Gastrocnemius medialis (tissue), 4 donors: ENCODE data around the gene KRT79.

Source experiments
- CTCF ChIP-seq, 5 experiments: fragments of 450-650 bp in 3 of 5; fragments of 200-600 bp in 2 of 5; sonication (generic) in 2 of 5; IDR thresholded peaks in 4 of 5; conservative IDR thresholded peaks in 1 of 5; 1 replicate in 4 of 5; 2 replicates in 1 of 5; pipeline ENCODE4 v1.5.1; 2016 to 2019; ENCODE audit warnings: antibody characterized with exemption in 5 of 5, mild to moderate bottlenecking in 3 of 5, moderate library complexity in 3 of 5
- POLR2A ChIP-seq, 2 donors: fragments of 450-650 bp; IDR thresholded peaks; one replicate each; pipeline ENCODE4 v1.6.1; 2017; ENCODE audit warnings: antibody characterized with exemption in 2 of 2, mild to moderate bottlenecking in 2 of 2, moderate library complexity in 2 of 2

GRCh38 chr12:52851787-52852186 is 17.7 kb upstream of the KRT79 start:
- TF ChIP-seq POLR2A (IDR thresholded peaks at IDR 0.05): no peak
- no peak for TF ChIP-seq CTCF (IDR thresholded peaks at IDR 0.05 in 4 of 5, conservative IDR thresholded peaks at IDR 0.05 in 1 of 5)
